ENCODE data around the gene ZPR1.
"Not testable (repeated sequence)": the region's sequence is repeated elsewhere in the genome, so short reads cannot be mapped to it uniquely, and the experiment has no call there.

The ZPR1 gene

DNA sequence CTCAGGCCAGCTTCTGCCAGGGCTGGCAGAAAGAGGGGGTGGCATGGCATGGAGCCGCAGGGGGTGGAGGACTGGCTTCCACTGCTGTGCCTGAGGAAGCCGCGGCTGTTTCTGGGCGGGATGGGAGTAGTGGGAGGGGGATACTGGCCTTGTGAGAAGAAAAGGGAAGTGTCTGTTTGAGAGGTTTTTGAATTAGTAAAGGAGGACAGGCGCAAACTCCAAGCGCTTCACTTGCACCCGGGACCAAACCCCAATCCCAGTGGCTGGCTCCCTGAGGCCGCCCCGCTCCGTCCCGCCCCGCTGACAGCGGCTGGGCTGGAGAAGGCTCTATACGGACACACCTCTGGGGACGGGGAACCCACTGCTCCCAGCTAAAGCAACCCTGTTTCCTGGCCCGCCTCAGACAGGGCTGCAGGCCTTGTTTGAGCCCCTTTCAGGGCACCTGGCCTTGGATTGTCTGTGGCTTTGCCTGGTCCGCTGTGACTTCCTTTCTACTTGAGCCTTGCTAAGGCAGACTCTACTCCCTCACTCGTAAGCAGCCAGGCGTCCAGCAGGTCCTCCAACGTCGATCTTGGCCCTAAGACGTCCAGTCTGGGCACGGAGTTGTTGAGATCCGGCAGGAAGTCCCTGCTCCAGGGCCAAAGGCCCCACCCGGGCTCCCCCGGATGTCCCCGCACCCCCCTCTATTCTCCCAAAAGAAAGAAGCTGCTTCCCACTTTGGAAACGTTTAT lies 47.4 kb upstream of the ZPR1 start:
- Histone ChIP-seq H3K27ac (ENCODE audit: low read depth, low read length) (no peak overlapping the region), H3K36me3 (ENCODE audit: low read length) (no peaks in the 10 kb centered on the region), H3K4me2 (ENCODE audit: low read depth, low read length, poor library complexity, severe bottlenecking) (peak overlapping the region; percentile 73), H3K79me2 (ENCODE audit: insufficient read depth, low read length) (no peaks in the 10 kb centered on the region), H3K9me2 (replicated peaks; ENCODE audit: insufficient read depth, low read length) (no peaks in the 10 kb centered on the region), H3K27me3 (ENCODE audit: low read length) (no peaks in the 10 kb centered on the region), H3K4me3 (ENCODE audit: insufficient read depth, low read length, poor library complexity, severe bottlenecking) (peak overlapping the region; percentile 50), H2AFZ (ENCODE audit: low read depth, low read length, severe bottlenecking) (peak overlapping the region; percentile 96), H3K9me3 (ENCODE audit: insufficient read depth, low read length) (no peaks in the 10 kb centered on the region), H3K9ac (ENCODE audit: low read length) (peak overlapping the region; percentile 59), H3F3A (ENCODE audit: insufficient read depth) (no peaks in the 10 kb centered on the region), H4K20me1 (ENCODE audit: low read depth, low read length) (no peaks in the 10 kb centered on the region)
- TF ChIP-seq EZH2phosphoT487 (conservative IDR thresholded peaks at IDR 0.05; ENCODE audit: low read length), result no peak
- TF ChIP-seq, protein P1, sequence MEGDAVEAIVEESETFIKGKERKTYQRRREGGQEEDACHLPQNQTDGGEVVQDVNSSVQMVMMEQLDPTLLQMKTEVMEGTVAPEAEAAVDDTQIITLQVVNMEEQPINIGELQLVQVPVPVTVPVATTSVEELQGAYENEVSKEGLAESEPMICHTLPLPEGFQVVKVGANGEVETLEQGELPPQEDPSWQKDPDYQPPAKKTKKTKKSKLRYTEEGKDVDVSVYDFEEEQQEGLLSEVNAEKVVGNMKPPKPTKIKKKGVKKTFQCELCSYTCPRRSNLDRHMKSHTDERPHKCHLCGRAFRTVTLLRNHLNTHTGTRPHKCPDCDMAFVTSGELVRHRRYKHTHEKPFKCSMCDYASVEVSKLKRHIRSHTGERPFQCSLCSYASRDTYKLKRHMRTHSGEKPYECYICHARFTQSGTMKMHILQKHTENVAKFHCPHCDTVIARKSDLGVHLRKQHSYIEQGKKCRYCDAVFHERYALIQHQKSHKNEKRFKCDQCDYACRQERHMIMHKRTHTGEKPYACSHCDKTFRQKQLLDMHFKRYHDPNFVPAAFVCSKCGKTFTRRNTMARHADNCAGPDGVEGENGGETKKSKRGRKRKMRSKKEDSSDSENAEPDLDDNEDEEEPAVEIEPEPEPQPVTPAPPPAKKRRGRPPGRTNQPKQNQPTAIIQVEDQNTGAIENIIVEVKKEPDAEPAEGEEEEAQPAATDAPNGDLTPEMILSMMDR (IDR thresholded peaks at IDR 0.05; ENCODE audit: insufficient read depth, low read length, poor library complexity, severe bottlenecking), result no peak

DNA sequence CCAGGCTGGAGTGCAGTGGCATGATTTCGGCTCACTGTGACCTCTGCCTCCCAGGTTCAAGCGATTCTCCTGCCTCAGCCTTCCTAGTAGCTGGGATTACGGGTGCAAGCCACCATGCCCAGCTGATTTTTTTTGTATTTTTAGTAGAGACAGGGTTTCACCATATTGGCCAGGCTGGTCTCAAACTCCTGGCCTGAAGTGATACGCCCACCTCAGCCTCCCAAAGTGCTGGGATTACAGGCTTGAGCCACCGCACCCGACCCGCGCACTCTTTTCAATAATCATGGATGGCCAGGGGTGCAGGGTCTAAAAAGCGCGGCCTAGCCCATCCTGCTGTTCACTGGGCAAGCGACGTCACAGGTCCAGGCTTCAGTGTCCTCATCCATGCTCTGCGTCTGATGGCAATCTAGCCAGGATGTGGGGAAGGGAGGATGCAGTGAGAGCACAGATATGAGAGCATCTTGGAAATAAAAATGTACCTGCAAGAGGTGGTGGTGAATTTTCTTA lies 46.8 kb upstream of the ZPR1 start:
- not testable (repeated sequence) for H3K4me2 ChIP-seq (ENCODE audit: low read depth, low read length, poor library complexity, severe bottlenecking); H3K9me3 ChIP-seq (ENCODE audit: insufficient read depth, low read length); H3K79me2 ChIP-seq (ENCODE audit: insufficient read depth, low read length); H3K9ac ChIP-seq (ENCODE audit: low read length); H2AFZ ChIP-seq (ENCODE audit: low read depth, low read length, severe bottlenecking); H3F3A ChIP-seq (ENCODE audit: insufficient read depth); H3K27ac ChIP-seq (ENCODE audit: low read depth, low read length); H3K36me3 ChIP-seq (ENCODE audit: low read length); H3K4me3 ChIP-seq (ENCODE audit: insufficient read depth, low read length, poor library complexity, severe bottlenecking); H3K27me3 ChIP-seq (ENCODE audit: low read length); H3K9me2 ChIP-seq (replicated peaks; ENCODE audit: insufficient read depth, low read length); H4K20me1 ChIP-seq (ENCODE audit: low read depth, low read length)

DNA sequence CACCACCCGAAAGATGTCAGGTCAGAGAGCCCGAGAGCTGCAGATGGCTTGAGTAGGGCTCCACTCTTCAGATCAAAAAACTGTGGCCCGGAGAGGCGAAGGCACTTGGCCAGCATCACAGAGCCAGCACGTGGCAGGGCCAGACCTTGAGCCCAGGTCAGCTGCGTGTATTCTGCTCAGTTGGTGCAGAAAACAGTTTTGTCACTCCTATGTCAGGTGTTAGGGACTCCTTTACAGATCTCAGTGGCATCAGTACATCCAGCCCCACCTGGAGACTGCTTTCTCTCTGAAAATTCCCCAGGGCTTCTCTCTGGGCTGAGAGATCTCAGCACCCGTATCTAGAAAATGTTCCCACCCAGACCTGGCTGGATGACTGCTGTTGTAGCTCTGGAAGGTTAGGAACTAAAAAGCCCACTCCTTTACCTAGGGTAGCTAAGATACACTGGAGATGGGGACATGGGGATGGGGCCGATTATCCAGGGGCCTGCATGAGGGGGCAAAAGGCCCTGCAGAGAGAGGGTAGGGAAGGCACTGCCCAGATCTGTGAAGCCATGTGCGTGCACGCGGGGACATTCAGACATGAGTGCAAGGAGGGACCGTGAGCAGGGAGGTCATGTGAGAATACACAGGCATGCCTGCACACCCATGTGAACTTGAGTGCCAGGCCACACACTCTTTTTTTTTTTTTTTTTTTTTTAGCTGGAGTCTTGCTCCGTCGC lies 46.2 kb upstream of the ZPR1 start:
- no peak overlapping the region for H3K4me3 ChIP-seq (ENCODE audit: insufficient read depth, low read length, poor library complexity, severe bottlenecking)
- no peak overlapping the region for H3K27ac ChIP-seq (ENCODE audit: low read depth, low read length)
- H3F3A ChIP-seq (ENCODE audit: insufficient read depth), result no peaks in the 10 kb centered on the region
- no peaks in the 10 kb centered on the region for H3K27me3 ChIP-seq (ENCODE audit: low read length)
- H4K20me1 ChIP-seq (ENCODE audit: low read depth, low read length), result no peaks in the 10 kb centered on the region
- H3K9me2 ChIP-seq (replicated peaks; ENCODE audit: insufficient read depth, low read length), result no peaks in the 10 kb centered on the region
- no peak overlapping the region for H3K4me2 ChIP-seq (ENCODE audit: low read depth, low read length, poor library complexity, severe bottlenecking)
- H3K9ac ChIP-seq (ENCODE audit: low read length), result no peak overlapping the region
- no peaks in the 10 kb centered on the region for H3K9me3 ChIP-seq (ENCODE audit: insufficient read depth, low read length)
- TF ChIP-seq, protein P1 (IDR thresholded peaks at IDR 0.05; ENCODE audit: insufficient read depth, low read length, poor library complexity, severe bottlenecking), result no peak
- no peak for TF ChIP-seq EZH2phosphoT487 (conservative IDR thresholded peaks at IDR 0.05; ENCODE audit: low read length)
- no peak overlapping the region for H2AFZ ChIP-seq (ENCODE audit: low read depth, low read length, severe bottlenecking)
- H3K79me2 ChIP-seq (ENCODE audit: insufficient read depth, low read length), result no peaks in the 10 kb centered on the region
- H3K36me3 ChIP-seq (ENCODE audit: low read length), result no peaks in the 10 kb centered on the region

DNA sequence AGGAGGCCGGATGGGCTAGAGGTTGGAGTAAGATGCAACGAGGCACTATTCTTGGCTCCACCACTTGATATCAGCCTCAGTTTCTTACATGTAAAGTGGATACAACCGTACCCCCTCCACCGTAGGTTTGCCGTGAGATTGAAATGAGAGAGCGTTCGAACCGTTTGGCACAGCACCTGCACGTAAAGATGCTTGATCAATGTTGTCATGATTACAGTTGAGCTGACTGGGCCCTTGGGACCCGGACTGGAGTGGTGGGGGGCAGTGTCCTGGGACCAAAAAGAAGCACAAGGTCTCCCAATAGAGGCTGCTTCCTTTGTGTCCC lies 45.6 kb upstream of the ZPR1 start:
- Histone ChIP-seq H4K20me1 (ENCODE audit: low read depth, low read length) (no peaks in the 10 kb centered on the region), H3F3A (ENCODE audit: insufficient read depth) (no peaks in the 10 kb centered on the region), H3K4me2 (ENCODE audit: low read depth, low read length, poor library complexity, severe bottlenecking) (no peak overlapping the region), H3K27ac (ENCODE audit: low read depth, low read length) (no peak overlapping the region), H3K4me3 (ENCODE audit: insufficient read depth, low read length, poor library complexity, severe bottlenecking) (no peak overlapping the region), H3K27me3 (ENCODE audit: low read length) (no peaks in the 10 kb centered on the region), H3K36me3 (ENCODE audit: low read length) (no peaks in the 10 kb centered on the region), H2AFZ (ENCODE audit: low read depth, low read length, severe bottlenecking) (no peak overlapping the region), H3K9ac (ENCODE audit: low read length) (no peak overlapping the region), H3K9me3 (ENCODE audit: insufficient read depth, low read length) (no peaks in the 10 kb centered on the region), H3K9me2 (replicated peaks; ENCODE audit: insufficient read depth, low read length) (no peaks in the 10 kb centered on the region), H3K79me2 (ENCODE audit: insufficient read depth, low read length) (no peaks in the 10 kb centered on the region)
- TF ChIP-seq, protein P1 (IDR thresholded peaks at IDR 0.05; ENCODE audit: insufficient read depth, low read length, poor library complexity, severe bottlenecking), result no peak
- no peak for TF ChIP-seq EZH2phosphoT487 (conservative IDR thresholded peaks at IDR 0.05; ENCODE audit: low read length)

Measured in SU-DHL-6 (cell line).